MM.1S (cell line): ENCODE data around the gene TSPOAP1.

Experiments
- DNase-seq: peaks from one replicate; pipeline ENCODE4 v3.0.0-alpha.2; 2015
- H2AFZ ChIP-seq: fragments of 300-600 bp; sonication (generic); 2 replicates; pipeline ENCODE4 v1.6.0; 2016; ENCODE audit warnings: antibody characterized with exemption, low read length
- H3F3A ChIP-seq: fragments of 300-600 bp; sonication (generic); 2 replicates; pipeline ENCODE4 v1.6.1; 2016; ENCODE audit warnings: mild to moderate bottlenecking, antibody characterized with exemption, low read length, moderate library complexity, mixed read lengths; ENCODE audit not compliant: insufficient read depth
- H3K27ac ChIP-seq: fragments of 300-600 bp; sonication (generic); 2 replicates; pipeline ENCODE4 v1.5.1; 2016; ENCODE audit warnings: mild to moderate bottlenecking, low read length
- H3K27me3 ChIP-seq: fragments of 300-600 bp; sonication (generic); replicated peaks from 2 replicates; pipeline ENCODE4 v1.6.0; 2016; ENCODE audit warnings: low read length; ENCODE audit not compliant: insufficient read depth
- H3K36me3 ChIP-seq: fragments of 300-600 bp; sonication (generic); replicated peaks from 2 replicates; pipeline ENCODE4 v1.6.1; 2016; ENCODE audit warnings: mild to moderate bottlenecking, low read length, mixed read lengths; ENCODE audit not compliant: insufficient read depth
- H3K4me1 ChIP-seq: fragments of 300-600 bp; sonication (generic); 2 replicates; pipeline ENCODE4 v1.6.1; 2016; ENCODE audit warnings: low read length, mixed read lengths
- H3K4me2 ChIP-seq: fragments of 300-600 bp; sonication (generic); 2 replicates; pipeline ENCODE4 v1.6.0; 2016; ENCODE audit warnings: low read depth, low read length
- H3K4me3 ChIP-seq: fragments of 300-600 bp; sonication (generic); 2 replicates; pipeline ENCODE4 v1.5.1; 2016; ENCODE audit warnings: low read length, mixed read lengths
- H3K79me2 ChIP-seq: fragments of 300-600 bp; sonication (generic); 2 replicates; pipeline ENCODE4 v1.6.1; 2016; ENCODE audit warnings: mixed run types, low read length, mixed read lengths
- H3K9ac ChIP-seq: fragments of 300-600 bp; sonication (generic); 2 replicates; pipeline ENCODE4 v1.6.1; 2016; ENCODE audit warnings: low read length, mixed read lengths
- H3K9me2 ChIP-seq: fragments of 300-600 bp; sonication (generic); replicated peaks from 2 replicates; pipeline ENCODE4 v1.6.1; 2016; ENCODE audit warnings: mild to moderate bottlenecking, low read length, mixed read lengths; ENCODE audit not compliant: insufficient read depth
- H3K9me3 ChIP-seq: fragments of 300-600 bp; sonication (generic); replicated peaks from 2 replicates; pipeline ENCODE4 v1.6.1; 2016; ENCODE audit warnings: mild to moderate bottlenecking, low read length, mixed read lengths; ENCODE audit not compliant: insufficient read depth
- H4K20me1 ChIP-seq: fragments of 300-600 bp; sonication (generic); 2 replicates; pipeline ENCODE4 v1.6.1; 2016; ENCODE audit warnings: mild to moderate bottlenecking, low read length, moderate library complexity, mixed read lengths; ENCODE audit not compliant: insufficient read depth
- CTCF ChIP-seq: fragments of 300-600 bp; sonication (generic); IDR thresholded peaks from 2 replicates; pipeline ENCODE4 v1.5.1; 2016; ENCODE audit warnings: antibody characterized with exemption, low read length, mixed read lengths
- EZH2 ChIP-seq: fragments of 300-600 bp; sonication (generic); optimal IDR thresholded peaks from 2 replicates; pipeline ENCODE3; 2017; ENCODE audit warnings: low read depth, mild to moderate bottlenecking, antibody characterized with exemption, low read length, mixed read lengths
- EZH2phosphoT487 ChIP-seq: fragments of 300-600 bp; sonication (generic); IDR thresholded peaks from 2 replicates; pipeline ENCODE4 v1.6.1; 2018; ENCODE audit warnings: antibody characterized with exemption, low read length

The TSPOAP1 gene

GRCh38 chr17:58308173-58308984 lies 20.2 kb downstream of the TSPOAP1 start:
- no peaks in the 10 kb centered on the region for H3F3A ChIP-seq
- no peak for DNase-seq
- H3K79me2 ChIP-seq: no peaks in the 10 kb centered on the region
- H3K27me3 ChIP-seq: no peaks in the 10 kb centered on the region
- no peaks in the 10 kb centered on the region for H3K36me3 ChIP-seq
- H3K27ac ChIP-seq: no peak overlapping the region
- no peak overlapping the region for H2AFZ ChIP-seq
- no peak overlapping the region for H3K4me2 ChIP-seq
- no peak overlapping the region for H3K4me3 ChIP-seq
- H3K9ac ChIP-seq: no peak overlapping the region
- H4K20me1 ChIP-seq: no peaks in the 10 kb centered on the region
- H3K4me1 ChIP-seq: no peaks in the 10 kb centered on the region; the same call in 1 of the 2 replicates
- TF ChIP-seq EZH2 (no peak), CTCF (0 out of 2 replicates have a peak, but pooled peaks have one; percentile 10)
- no peaks in the 10 kb centered on the region for H3K9me3 ChIP-seq
- H3K9me2 ChIP-seq: no peaks in the 10 kb centered on the region

- Histone ChIP-seq H3F3A (no peaks in the 10 kb centered on the region), H3K4me2 (no peak overlapping the region), H3K79me2 (no peaks in the 10 kb centered on the region), H4K20me1 (no peaks in the 10 kb centered on the region), H3K27ac (no peak overlapping the region), H3K9ac (no peak overlapping the region), H3K4me1 (no peaks in the 10 kb centered on the region; the same call in 1 of the 2 replicates), H2AFZ (no peak overlapping the region), H3K27me3 (no peaks in the 10 kb centered on the region), H3K4me3 (no peak overlapping the region), H3K9me3 (no peaks in the 10 kb centered on the region), H3K36me3 (no peaks in the 10 kb centered on the region), H3K9me2 (no peaks in the 10 kb centered on the region)
- no peak for DNase-seq
- no peak for TF ChIP-seq EZH2
These were observed 21.0 kb downstream of the TSPOAP1 start for GRCh38 chr17:58307468-58308172.

GRCh38 chr17:58306131-58306951 lies 22.3 kb downstream of the TSPOAP1 start:
- H2AFZ ChIP-seq: no peak overlapping the region
- no peak overlapping the region for H3K4me2 ChIP-seq
- no peak for DNase-seq
- H3F3A ChIP-seq: peaks cover 2% of the 10 kb centered on the region; the same call in 1 of the 2 replicates
- no peaks in the 10 kb centered on the region for H3K27me3 ChIP-seq
- TF ChIP-seq CTCF: no peak
- TF ChIP-seq EZH2phosphoT487: no peak
- TF ChIP-seq EZH2: no peak
- peaks cover 6% of the 10 kb centered on the region for H3K4me1 ChIP-seq
- no peaks in the 10 kb centered on the region for H4K20me1 ChIP-seq
- no peaks in the 10 kb centered on the region for H3K79me2 ChIP-seq
- H3K27ac ChIP-seq: no peak overlapping the region
- H3K4me3 ChIP-seq: no peak overlapping the region
- H3K9me3 ChIP-seq: no peaks in the 10 kb centered on the region
- H3K9me2 ChIP-seq: no peaks in the 10 kb centered on the region
- no peaks in the 10 kb centered on the region for H3K36me3 ChIP-seq
- no peak overlapping the region for H3K9ac ChIP-seq
